ENCODE results near the gene NPY1R. TPM values are rescaled to one million over a fixed set of nuclear protein-coding genes. Genes with fewer than 3 reads are reported as not detected.

NPY1R gene
- total RNA-seq, 1 donor from 2014 or later, result 0.40 TPM

GRCh38 chr4:163279713-163280112 lies 52.7 kb downstream of the NPY1R start:
- no peak for DNase-seq (ENCODE audit: low read depth)
- H3K4me3 ChIP-seq (ENCODE audit: low read depth, low read length), result no peak overlapping the region
- no peak for TF ChIP-seq CTCF (conservative IDR thresholded peaks at IDR 0.05; ENCODE audit: low read depth, low read length)

- no peak for DNase-seq (ENCODE audit: low read depth)
- no peak for TF ChIP-seq CTCF (conservative IDR thresholded peaks at IDR 0.05; ENCODE audit: low read depth, low read length)
- no peak overlapping the region for H3K4me3 ChIP-seq (ENCODE audit: low read depth, low read length)
Measured at GRCh38 chr4:163274861-163275260, 57.5 kb downstream of the NPY1R start.

Other genes starting within 250 kb of the NPY1R start
- 16.6 and 17.6 TPM in 2 replicates for gene NAF1, start 165.7 kb downstream of the NPY1R start, total RNA-seq
- gene NPY5R, start 11.3 kb upstream of the NPY1R start, total RNA-seq, result 0.12 and 0.14 TPM in 2 replicates
- gene TKTL2, start 141.2 kb upstream of the NPY1R start, total RNA-seq, result not detected in 2 replicates
- 40.1 and 48.8 TPM in 2 replicates for gene TMA16, start 162.1 kb upstream of the NPY1R start, total RNA-seq

Data from epithelial cell of proximal tubule (primary cell).